GM12864 (cell line): ENCODE results near the gene TOMM40.

Experiments
- DNase-seq: peaks from one replicate; pipeline ENCODE4 v3.0.0-alpha.2; 2011; ENCODE audit warnings: low read depth
- H3K4me3 ChIP-seq: 2 replicates; pipeline ENCODE4 v1.5.1; 2011; ENCODE audit warnings: mild to moderate bottlenecking, low read depth, low read length, control low read depth
- TF ChIP-seq, protein P1 (sequence below): IDR thresholded peaks from 2 replicates; pipeline ENCODE4 v1.5.1; 2011; ENCODE audit warnings: low read depth, mild to moderate bottlenecking, moderate library complexity, low read length, control low read depth, inconsistent platforms; ENCODE audit errors: missing control alignments

TOMM40 gene

DNA sequence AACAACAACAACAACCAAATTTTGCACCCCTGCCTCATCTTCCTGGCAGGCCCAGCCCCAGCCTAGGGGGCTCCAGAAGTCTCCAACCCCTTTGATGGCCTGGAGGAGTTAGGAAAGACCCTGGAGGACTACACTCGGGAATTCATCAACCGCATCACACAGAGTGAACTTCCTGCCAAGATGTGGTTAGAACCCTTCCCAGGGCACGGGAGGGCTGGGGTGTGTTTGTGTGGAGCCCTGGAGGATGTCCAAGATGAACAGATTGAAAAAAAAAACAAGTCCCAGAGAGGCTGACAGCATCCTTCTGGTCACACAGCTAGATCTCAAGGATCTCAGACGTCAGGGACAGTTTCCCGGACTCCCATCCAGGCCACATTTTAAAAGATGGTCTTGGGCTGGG is 36.7 kb downstream of the TOMM40 start:
- no peak for DNase-seq
- H3K4me3 ChIP-seq: no peak overlapping the region
- TF ChIP-seq, protein P1, sequence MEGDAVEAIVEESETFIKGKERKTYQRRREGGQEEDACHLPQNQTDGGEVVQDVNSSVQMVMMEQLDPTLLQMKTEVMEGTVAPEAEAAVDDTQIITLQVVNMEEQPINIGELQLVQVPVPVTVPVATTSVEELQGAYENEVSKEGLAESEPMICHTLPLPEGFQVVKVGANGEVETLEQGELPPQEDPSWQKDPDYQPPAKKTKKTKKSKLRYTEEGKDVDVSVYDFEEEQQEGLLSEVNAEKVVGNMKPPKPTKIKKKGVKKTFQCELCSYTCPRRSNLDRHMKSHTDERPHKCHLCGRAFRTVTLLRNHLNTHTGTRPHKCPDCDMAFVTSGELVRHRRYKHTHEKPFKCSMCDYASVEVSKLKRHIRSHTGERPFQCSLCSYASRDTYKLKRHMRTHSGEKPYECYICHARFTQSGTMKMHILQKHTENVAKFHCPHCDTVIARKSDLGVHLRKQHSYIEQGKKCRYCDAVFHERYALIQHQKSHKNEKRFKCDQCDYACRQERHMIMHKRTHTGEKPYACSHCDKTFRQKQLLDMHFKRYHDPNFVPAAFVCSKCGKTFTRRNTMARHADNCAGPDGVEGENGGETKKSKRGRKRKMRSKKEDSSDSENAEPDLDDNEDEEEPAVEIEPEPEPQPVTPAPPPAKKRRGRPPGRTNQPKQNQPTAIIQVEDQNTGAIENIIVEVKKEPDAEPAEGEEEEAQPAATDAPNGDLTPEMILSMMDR: no peak

DNA sequence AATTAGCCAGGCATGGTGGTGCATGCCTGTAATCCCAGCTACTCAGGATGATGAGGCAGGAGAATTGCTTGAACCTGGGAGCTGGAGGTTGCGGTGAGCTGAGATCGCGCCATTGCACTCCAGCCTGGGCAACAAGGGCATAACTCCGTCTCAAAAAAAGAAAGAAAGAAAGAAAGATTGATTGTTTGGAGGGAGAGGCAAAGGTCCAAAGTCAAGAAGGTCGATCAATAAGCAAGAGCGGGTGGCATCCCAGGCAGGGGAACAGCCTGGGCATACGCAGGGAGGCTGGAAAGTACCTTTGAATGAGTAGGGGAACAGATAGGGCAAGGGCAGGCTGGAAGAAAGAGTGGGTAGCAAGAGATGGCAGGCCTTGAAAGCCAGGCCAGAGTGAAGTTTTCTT is 39.0 kb downstream of the TOMM40 start:
- no peak for DNase-seq
- TF ChIP-seq, protein P1: no peak

DNA sequence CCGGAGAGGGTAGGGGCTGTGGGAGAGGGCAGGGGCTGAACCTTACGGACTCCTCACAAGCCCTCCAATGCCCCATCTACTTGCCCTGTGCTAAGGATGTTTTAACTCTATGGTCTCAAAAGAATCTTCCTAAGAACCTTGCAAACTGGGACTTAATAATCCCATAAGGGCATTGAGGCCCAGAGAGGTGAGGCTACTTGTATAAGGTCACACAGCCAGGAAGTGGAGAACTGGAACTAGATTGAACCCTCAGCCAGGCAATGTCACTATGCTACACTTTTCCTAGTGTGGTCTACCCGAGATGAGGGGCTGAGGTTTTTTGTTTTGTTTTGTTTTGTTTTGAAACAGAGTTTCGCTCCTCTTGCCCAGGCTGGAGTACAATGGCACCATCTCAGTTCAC is 40.5 kb downstream of the TOMM40 start:
- no peak for DNase-seq
- H3K4me3 ChIP-seq: no peak overlapping the region
- TF ChIP-seq, protein P1: no peak

More for the DNA sequence above, 39.0 kb downstream of the TOMM40 start:
- no peak overlapping the region for H3K4me3 ChIP-seq

DNA sequence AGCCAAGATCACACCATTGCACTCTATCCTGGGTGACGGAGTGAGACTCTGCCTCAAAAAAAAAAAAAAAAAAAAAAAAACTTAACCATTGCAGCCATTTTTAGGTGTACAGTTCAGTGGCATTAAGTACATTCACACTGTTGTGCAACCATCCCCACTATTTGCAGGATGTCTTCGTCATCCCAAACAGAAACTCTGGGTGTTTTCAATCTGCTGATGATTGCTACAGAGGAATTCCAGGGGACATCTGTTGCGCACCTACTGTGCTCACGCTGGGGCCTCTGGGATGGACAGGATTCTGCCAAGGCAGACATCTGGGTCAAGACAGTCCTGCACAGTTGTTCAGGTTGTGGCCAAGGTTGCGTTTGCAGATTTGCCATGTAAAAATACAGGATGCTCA is 48.6 kb downstream of the TOMM40 start:
- DNase-seq: no peak
- TF ChIP-seq, protein P1: no peak
- no peak overlapping the region for H3K4me3 ChIP-seq

DNA sequence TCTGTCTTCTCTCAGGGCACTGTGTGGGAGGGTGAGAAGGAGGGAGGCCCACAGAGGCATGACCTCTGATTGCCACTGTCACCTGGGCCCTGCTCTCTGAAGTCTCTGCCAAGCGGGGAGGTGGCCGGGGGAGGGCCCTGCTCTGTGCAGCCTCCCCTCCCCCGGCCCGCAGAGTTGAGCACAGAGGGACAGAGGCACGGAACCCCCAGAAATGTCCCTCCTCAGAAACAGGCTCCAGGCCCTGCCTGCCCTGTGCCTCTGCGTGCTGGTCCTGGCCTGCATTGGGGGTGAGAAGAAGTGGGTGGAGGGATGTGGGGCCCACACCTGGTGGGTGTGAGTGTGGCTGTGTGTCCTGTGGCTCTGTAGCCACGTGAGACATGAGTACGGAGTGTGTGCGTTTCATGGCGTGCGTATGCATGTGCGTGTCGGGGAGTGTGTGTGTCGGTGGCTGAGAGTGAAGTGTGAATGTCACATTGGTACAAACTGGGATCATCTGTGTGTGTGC is 51.1 kb downstream of the TOMM40 start, which contains the start of gene APOC4:
Gene APOC4, plus strand, starts transcription at position 171 of the 505 bp plus-strand sequence. Its CDS starts 41 bp downstream, at position 212.
- TF ChIP-seq, protein P1: no peak
- H3K4me3 ChIP-seq: no peak within 1 kb of the TSS
- no peak for DNase-seq

DNA sequence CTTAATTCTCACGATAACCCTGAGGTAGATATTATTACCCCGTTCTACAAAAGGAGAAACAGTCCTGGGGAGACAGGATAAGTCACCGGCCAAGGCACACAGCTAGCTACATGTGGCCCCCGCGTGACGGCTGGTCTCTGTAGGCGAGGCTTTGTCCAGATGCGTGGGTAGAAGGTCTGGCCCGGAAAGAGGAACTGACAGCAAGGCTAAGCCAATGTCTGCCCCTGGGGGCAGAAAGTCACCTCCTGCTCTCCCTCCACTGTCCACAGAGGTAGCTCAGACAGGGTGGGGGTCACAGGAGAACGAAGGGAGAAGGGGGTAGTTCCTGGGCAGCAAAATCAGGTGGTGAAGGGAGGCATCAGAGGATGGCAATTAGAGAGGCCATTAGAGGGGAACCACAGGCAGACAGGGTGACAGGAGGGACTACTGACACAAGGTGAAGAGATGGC is 52.8 kb downstream of the TOMM40 start:
- H3K4me3 ChIP-seq: no peak overlapping the region
- peak; percentile 73 for DNase-seq

More for the DNA sequence above, 52.8 kb downstream of the TOMM40 start:
- TF ChIP-seq, protein P1: peak; percentile 18
